Hepatocyte (in vitro differentiated cells): ENCODE data around the gene AAR2.

Experiments used
- CTCF ChIP-seq: fragments of 200-600 bp; sonication (generic); IDR thresholded peaks from 2 replicates; pipeline ENCODE4 v1.5.1; 2016; ENCODE audit warnings: antibody characterized with exemption, mild to moderate bottlenecking; ENCODE audit not compliant: poor library complexity
- EZH2 ChIP-seq: fragments of 200-600 bp; sonication (generic); IDR thresholded peaks from 2 replicates; pipeline ENCODE4 v1.6.1; 2016; ENCODE audit warnings: antibody characterized with exemption, mild to moderate bottlenecking, borderline replicate concordance

DNA sequence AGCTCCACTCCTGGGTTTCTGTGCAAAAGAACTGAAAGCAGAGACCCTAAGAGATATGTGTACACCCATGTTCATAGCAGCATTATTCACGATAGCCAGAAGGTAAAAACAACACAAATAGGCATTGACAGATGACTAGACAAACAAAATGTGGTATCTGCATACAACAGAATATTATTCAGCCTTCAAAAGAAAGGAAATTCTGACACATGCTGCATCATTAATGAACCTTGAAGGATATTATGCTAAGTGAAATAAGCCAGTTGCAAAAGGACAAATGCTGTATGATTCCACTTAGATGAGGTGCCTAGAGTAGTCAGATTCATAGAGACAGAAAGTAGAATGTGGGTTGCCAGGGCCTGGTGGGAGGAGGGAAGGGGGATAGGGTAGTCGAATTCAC is 17.8 kb downstream of the AAR2 start:
- TF ChIP-seq CTCF (no peak), EZH2 (no peak)
